Measurements from ENCODE around the gene BCL2.

Gene BCL2

GRCh38 chr18:63284173-63284799 lies 35.3 kb downstream of the BCL2 start:
- DNase-seq (ENCODE audit: extremely low read depth, low read depth), result no peak
- no peak for TF ChIP-seq CTCF (IDR thresholded peaks at IDR 0.05; ENCODE audit: low read depth, low read length)

- DNase-seq (ENCODE audit: extremely low read depth, low read depth), result no peak
- no peak for TF ChIP-seq CTCF (IDR thresholded peaks at IDR 0.05; ENCODE audit: low read depth, low read length)
Measured at GRCh38 chr18:63283305-63284094, 36.1 kb downstream of the BCL2 start.

- no peak for DNase-seq (ENCODE audit: extremely low read depth, low read depth)
- no peak for TF ChIP-seq CTCF (IDR thresholded peaks at IDR 0.05; ENCODE audit: low read depth, low read length)
Measured at GRCh38 chr18:63282793-63283192, 36.8 kb downstream of the BCL2 start.

GRCh38 chr18:63273222-63273927 lies 46.2 kb downstream of the BCL2 start:
- no peak for TF ChIP-seq CTCF (IDR thresholded peaks at IDR 0.05; ENCODE audit: low read depth, low read length)
- no peak for DNase-seq (ENCODE audit: extremely low read depth, low read depth)

GRCh38 chr18:63272638-63273037 lies 46.9 kb downstream of the BCL2 start:
- DNase-seq (ENCODE audit: extremely low read depth, low read depth), result no peak
- no peak for TF ChIP-seq CTCF (IDR thresholded peaks at IDR 0.05; ENCODE audit: low read depth, low read length)

- DNase-seq (ENCODE audit: extremely low read depth, low read depth), result no peak
- TF ChIP-seq CTCF (IDR thresholded peaks at IDR 0.05; ENCODE audit: low read depth, low read length), result no peak
Measured at GRCh38 chr18:63271881-63272299, 47.7 kb downstream of the BCL2 start.

DNA sequence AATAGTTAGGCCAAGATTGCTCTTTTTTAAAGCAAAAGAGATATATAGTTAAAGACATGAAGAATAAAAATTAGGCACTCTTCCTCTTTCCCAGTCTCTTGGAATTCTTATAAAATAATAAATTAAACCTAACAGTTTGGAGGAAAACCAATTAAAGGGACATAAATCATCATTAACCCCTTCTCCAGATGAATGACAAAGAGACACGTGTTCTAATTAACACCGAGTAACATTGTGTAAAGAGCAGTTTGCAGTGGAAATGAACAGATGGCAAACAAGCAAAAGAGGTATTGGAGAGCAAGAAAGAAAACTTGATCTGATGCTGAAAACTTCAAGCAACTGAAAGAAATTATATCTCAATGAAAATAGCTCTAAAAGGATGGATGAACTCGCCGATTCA lies 48.4 kb downstream of the BCL2 start:
- TF ChIP-seq CTCF (IDR thresholded peaks at IDR 0.05; ENCODE audit: low read depth, low read length), result no peak
- no peak for DNase-seq (ENCODE audit: extremely low read depth, low read depth)
